NCI-H446 treated with DMSO at 0.1 percent for 48 hours (cell line): ENCODE data around the gene VPS36.
"Not testable (repeated sequence)": the region's sequence is repeated elsewhere in the genome, so short reads cannot be mapped to it uniquely, and the experiment has no call there.

Experiments
- DNase-seq: peaks from one replicate; lab custom pipeline; 2025; lab: John Stamatoyannopoulos, UW

The VPS36 gene

DNA sequence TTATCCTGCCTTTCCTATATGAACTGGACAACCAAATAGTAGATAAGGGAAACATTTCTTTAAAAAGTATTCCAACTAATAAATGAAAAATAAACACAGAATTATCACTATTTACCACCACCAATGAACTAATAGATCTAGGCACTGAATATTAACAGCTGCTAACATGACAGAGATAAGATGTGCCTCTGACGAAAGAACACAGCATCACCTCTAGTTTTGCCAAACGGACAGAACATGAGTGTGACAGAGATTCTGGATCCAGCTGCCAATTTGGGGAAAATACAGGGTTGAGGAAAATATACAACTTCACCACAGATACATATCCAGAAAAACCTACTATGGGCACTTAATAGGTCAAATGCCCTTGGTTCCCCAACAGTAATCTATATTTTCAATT is 18.0 kb downstream of the VPS36 start:
- no peak for DNase-seq

DNA sequence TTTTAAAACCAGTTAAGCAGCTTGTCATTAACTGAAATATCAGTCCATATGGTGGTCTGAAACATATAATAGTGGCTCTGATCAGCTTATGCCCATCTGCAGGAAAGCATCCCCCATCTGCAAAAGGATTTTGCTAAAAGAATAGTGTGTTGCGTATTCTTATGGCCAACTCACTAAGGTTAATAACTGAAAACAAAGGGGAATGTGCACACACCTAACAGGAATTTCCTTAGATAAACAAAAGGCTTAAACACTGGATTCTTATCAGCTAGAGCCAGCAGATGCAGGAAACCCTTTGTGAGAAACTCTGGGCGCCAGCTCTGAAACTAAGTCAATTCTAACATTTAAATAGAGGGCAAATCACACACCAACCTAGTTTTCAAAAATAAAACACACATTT is 22.1 kb downstream of the VPS36 start:
- no peak for DNase-seq

DNA sequence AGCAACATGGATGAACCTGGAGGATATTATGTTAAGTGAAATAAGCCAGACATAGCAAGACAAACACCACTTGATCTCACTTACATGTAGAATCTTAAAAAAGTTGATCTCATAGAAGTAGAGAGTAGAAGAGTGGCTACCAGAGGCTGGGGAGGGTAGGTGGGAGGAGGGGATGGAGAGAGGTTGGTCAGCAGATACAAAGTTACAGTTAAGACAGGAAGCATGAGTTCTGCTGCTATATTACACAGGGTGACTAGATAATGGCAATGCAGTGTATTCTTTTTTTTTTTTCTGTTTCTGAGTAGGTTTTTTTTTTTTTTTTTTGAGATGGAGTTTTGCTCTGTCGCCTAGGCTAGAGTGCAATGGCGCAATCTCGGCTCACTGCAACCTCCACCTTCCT is 29.2 kb downstream of the VPS36 start:
- no peak for DNase-seq

DNA sequence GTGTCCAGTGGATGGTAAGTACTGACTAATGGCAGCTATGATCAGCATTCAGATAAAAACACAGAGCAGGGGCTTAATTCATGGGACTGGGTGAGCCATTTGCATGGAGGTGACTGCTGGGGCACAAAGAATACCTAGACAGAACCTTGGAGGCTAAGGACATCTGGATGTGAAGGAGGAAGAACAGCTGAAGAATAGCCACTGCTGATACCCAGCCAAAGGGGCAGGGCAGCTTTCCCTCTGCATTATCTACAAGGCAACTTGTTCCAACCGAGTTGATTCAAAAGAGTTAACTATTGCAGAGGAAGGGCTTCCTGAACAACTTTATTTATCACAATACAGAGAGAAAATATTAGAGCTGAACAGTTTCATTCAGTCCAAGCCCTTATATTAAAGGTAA is 31.4 kb downstream of the VPS36 start:
- no peak for DNase-seq

DNA sequence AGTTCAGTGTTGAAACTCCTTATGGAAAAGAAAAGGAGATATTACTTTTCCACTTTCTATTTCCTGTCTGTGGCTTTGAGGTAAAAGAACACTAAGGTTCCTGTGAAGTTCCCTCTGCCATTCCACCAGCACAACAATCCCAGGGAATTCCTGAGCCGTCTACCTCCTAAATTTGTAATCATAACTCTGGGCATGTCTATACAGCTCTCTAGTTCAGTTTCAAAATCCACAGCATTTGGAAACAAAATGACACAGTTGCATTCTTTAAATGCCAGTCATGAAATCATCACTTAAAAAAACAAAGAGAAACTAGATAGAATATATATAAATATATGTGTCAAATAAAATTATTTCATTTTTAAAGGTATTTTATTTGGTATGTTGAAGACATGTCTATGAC is 35.5 kb downstream of the VPS36 start:
- no peak for DNase-seq

DNA sequence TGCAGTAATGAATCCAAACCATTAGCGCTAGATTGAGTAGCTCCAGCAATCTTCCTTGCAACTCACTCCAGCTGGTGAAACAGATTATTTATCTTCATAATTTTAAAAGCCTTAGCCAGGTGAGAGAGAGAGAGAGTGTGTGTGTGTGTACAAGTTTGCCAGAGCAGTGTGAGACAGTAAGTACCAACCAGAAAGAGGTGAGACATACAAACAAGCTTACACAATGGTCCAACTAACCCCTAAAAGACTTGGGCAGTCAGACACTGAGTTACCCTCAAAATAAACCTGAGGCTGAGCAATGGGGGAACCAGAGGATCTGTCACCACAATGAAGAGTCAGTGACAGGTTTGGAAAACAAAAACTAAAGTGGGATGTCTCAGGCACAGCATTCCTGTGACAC is 36.4 kb downstream of the VPS36 start:
- no peak for DNase-seq

DNA sequence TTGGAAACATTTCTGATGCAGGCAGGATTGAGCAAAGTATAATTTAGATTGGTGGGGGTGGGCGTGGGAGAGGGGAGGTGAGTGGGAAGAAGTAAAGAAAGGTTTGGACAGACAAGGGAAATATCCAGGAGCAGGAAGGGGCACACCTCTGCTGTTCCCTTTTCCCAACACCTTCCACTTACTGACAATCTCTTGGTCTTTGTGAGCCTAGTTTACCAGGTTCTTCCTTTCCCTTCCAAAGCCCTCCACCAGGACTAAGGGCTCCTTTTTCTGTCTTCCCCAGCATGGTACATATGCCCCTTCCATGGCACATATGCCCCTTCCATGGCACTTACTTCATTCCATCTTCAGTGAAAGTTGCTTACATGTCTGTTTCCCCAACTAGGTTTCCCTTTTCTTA is 38.3 kb downstream of the VPS36 start:
- no peak for DNase-seq

DNA sequence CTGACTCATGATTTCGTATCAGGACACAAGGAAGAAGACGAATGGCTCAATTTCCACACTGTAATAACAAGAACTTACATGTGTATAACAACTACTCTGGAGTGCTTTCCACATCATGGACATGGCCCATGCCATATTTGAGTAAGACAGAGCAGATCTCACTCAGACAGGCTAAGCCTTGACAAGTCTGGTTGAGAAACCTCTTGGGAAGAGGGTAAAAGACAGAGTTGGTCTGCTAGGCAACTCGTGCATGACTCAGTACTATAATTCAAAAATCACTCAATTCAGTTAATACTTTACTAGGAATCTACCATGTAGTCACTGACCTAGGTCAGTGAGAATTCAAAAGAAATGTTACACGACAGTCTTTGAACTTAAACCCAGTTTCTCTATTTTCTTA is 38.8 kb downstream of the VPS36 start:
- no peak for DNase-seq

DNA sequence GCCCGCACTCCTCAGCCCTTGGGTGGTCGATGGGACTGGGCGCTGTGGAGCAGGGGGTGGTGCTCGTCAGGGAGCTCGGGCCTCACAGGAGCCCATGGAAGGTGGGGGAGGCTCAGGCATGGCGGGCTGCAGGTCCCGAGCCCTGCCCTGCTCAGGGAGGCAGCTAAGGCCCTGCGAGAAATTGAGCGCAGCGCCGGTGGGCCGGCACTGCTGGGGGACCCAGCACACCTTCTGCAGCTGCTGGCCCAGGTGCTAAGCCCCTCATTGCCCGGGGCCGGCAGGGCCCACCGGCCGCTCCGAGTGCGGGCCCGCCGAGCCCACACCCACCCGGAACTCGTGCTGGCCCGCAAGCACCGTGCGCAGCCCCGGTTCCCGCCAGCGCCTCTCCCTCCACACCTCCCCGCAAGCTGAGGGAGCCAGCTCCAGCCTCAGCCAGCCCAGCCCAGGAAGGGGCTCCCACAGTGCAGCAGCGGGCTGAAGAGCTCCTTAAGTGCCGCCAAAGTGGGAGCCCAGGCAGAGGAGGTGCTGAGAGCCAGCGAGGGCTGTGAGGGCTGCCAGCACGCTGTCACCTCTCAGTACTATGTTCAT is 42.3 kb downstream of the VPS36 start:
- DNase-seq: not testable (repeated sequence)

DNA sequence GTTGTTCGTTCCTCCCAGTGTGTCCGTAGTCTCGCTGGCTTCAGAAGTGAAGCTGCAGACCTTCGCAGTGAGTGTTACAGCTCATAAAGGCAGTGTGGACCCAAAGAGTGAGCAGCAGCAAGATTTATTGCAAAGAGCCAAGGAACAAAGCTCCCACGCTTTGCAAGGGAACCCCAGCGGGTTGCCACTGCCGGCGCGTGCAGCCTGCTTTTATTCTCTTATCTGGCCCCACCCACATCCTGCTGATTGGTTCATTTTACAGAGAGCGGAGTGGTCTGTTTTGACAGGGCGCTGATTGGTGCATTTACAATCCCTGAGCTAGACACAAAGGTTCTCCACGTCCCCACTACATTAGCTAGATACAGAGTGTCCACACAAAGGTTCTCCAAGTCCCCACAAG is 43.0 kb downstream of the VPS36 start:
- not testable (repeated sequence) for DNase-seq

DNA sequence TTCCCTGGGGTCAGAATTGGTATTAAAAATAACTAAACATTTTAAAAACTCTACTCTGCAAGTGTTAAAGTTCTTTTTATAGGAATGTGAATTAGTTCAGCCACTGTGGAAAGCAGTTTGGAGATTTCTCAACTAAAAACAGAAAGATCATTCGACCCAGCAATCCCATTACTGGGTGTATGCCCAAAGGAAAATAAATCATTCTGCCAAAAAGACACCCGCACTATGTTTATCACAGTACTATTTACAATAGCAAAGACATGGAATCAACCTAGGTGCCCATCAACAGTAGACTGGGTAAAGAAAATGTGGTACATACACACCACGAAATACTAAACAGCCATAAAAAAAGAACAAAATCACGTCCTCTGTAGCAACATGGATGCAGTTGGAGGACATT is 43.8 kb downstream of the VPS36 start:
- DNase-seq: no peak

DNA sequence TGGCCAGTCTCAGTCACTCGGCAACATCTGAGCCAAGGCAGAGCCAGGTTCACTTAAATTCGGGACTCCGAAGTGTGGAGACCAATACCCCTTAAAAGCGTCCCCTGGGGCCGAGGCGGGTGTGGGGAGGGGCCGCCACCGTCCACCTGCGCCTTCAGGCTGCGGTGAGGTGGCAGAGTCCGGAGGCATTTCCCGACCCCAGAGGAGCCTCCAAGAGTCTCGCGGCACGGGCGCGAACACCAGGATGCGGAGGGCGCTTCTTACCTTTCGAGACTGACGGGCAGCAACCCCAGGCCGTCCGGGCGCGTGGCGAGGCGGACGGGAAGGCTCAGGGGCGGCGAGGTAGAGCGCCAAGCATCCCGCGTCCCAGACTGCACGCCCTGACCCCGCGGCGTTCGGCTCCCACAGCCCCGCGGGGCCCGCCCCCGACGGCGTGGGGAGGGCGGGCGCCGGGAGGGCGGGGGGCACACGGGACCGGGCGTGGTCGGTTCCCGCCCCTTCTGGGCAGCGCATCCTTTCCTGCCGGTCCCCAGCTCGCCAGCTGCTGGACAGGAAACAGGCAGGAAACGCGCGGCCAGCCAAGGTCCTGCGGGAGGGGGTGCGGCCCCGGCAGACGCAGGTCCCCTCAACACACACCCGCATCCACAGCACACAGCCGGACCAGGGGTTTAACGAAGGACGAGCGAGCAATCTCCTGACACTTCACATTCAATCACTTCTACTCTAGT is 44.5 kb downstream of the VPS36 start, which contains the start of gene THSD1:
Gene THSD1, minus strand, starts transcription at position 406 of the 728 bp plus-strand sequence. CDS start 3,572 bp downstream, outside the sequence.
- no peak for DNase-seq

DNA sequence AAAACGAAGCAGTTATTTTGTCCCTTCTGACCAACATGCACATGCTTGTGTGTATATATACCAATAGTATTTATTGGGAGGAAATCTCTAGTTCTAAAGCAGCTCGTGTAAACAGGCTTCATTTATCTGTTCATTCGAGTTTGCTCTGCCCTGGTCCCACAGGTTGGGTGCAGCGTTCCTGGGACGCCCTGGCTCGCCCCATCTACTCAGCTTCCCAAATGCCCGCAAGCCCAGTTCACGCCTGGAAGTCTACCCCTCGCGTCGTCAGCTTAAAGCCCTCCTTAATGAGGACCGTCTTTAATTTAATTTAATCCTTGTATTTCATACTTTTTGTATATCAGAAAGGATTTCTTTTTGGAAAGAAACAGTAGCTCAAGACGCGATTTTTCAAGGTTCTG is 45.1 kb downstream of the VPS36 start:
- DNase-seq: no peak

DNA sequence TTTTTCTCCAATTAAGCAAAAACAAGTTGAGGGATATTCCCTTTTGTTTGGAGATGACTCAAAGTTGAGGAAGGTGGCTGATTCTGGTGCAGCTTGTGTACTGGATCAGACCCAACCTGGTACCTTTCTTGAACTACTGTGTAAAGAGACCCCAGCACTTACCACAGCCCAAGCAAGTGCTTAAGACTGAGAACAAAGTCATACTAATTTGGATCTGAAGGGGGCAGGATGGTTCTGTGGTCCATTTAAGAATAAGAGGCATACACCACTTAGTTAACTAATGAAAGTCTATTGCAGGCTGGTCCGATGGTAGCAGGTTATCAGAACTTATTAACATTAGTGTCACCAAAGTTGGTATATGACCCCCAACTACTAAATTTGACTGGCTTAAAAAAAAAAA is 50.7 kb downstream of the VPS36 start:
- DNase-seq: no peak

DNA sequence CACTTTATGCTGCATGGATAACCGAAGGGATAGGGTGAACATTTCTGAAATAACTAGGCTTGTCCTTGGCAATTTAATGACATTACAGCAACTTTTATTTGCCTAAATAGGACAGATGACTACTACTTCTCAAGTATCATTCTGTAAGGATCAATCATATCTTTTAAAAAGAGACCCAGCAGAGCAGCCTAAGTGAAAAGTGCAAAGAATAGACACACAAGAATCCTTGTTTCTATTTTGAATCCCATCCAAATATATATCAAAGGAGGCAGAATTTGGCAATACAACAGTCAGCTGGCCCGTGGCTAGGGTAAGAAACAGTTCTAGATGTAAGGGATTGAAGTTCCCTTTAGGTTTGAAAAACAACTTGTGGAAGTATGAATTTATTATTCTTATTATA is 51.4 kb downstream of the VPS36 start:
- no peak for DNase-seq

DNA sequence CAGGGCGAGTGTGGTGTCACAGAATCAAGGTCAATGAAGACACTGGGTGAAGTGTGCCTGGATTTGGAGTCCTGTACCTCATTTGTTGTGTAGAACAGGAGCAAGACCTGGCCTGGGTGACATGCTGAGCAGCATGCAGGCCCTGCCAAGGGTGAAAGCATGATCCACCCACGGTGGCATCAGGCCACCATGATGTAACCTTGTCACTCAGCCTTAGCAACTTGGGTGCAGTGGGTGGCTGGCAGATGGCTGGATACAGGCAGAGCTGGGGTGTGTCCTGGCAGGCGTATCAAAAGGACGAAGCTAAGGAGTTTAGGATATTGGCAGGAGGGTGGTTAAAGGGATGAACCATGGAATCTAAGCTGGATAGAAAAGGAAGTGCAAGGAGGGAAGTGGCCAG is 54.7 kb downstream of the VPS36 start:
- no peak for DNase-seq

DNA sequence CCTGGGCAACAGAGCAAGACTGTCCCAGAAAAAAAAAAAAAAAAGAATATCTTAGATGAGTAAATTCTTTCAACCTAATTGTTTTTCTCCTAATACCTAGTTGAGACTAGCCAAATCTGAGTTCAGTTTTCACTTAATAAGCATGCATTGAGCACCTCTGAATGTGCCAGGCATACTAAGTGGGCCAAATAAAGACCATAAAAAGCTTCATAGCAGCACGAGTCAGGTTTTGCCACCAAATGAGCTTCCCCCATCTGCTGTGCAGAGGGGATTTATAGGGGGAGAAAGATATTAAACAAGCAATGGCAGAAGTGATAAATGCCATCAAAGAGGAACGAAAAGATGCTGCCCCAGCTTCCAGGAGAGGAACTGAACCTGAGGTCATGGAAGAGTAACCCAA is 55.8 kb downstream of the VPS36 start:
- DNase-seq: no peak

DNA sequence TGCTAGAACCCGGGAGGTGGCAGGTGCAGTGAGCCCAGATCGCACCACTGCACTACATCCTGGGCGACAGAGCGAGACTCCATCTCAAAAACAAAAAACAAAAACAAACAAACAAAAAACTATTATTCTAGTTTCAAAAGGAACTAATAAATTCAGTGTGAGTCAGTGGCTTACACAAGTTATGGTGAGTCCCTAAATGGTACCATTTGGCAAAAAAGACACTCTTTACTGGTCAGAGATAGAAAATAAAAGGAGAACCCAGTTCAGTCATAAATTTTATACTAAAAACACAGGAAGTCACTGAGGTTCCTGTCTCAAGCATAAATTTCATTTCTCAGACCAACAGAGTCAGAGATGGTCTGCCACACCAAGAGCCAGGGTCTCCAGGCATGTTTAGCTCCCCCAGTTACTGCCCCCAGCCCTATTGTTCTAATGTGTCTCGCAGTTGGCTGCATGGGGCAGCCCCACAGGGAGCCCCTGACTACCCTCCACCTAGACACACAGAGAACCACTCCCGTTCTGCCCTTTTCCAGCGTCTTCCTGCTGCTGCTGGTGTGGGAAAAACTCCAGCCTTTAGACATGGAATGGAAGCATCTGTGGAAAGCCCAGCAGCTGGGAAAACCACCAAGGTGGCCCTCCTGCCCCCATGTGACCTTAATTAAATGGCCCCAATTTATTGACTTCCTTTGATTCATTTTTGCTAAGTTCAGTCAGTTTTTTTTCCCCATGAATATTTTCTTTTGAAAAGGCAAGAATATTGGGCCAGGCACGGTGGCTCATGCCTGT is 56.7 kb downstream of the VPS36 start:
- no peak for DNase-seq

DNA sequence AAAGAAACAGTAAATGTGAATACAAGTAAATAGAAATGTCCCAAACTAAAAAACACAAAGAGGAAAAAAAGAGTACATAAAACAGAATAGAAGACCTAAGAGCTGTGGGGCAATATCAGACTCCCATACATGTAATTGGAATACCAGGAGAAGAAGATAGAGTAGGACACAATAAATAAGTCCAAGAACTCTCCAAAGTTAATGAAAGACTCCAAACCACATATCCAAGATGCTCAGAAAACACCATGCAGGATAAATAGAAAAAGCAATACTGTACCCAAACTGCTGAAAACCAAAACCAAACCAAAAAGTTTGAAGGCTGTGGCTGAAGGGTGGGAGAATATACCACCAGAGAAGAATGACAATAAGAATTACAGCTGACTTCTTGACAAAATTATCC is 62.7 kb downstream of the VPS36 start:
- no peak for DNase-seq

DNA sequence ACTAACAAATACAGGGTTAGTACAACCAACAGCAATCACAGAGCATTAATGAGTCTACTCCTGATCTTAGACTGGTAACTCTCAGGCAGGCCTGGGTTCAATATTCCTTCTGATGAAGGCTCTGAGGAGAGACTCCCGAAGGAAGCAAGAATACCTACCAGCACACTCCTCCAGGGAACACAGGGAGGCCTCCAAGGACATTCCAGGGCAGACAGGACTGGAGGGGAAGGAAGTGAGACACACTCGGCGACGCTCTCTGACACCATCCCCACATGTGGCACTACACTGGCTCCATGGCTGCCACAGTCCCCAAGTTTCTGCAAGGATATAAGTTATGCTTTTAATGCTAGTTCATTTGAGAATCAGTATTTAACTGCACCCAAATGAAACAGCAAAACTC is 64.6 kb downstream of the VPS36 start:
- no peak for DNase-seq

DNA sequence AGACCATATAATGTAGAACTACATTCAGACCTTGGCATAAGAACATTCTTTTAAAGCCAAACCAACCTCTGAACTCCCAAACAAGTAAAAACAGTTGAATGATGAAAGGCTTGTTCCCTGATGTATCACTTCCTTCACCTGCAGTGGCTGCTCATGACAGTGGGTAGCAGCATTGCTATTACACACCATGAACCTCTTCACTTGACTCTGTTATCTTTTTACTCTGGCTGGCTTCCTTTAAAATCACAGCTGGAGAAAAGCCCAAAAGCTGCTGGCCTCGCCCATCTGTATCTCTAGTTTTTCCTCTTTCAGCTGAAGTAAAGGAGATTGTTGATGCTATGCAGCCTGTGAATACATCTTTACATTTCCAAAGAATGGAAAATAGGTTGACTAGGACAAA is 67.1 kb downstream of the VPS36 start:
- DNase-seq: no peak

DNA sequence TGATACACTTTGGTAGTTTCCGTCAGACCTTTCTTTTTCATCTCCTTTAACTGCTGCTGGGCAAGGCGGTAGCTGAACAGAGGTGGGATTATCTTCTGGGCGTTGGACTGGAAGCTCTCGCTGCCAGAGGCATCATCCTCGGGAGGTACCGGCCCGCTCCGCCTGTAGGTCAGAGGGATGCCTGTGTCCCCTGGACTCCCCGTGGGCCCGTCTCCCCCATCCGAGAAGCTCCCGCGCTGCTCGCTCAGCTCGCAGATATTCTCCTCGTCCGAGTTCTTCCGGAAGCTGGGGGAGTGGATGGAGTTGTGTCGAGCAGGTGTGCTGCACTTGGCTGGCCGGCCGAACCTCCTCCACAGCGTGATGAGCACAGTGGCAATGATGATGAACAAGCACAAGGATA is 72.1 kb downstream of the VPS36 start:
- no peak for DNase-seq

DNA sequence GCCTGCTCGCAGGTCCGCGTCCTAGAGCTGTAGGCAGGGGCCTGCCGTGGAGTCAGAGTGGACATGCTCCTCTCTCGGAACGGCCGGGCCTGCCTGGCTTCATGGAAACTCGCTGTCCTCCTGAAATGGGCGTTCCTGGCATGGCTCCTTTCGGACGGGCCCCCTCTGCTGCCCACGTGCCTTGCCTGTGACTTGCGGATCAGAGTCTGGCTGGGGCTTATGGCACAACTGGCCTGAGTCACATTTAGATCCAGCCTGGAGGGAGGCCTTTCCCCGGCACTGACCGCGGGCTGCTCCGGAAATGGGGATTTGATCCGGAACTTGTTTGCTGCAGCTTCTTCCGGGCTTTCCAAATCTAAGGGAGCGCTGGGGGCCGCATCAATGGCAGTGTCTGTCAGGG is 72.5 kb downstream of the VPS36 start:
- DNase-seq: no peak
